Peyer's patch (tissue), 4 donors: ENCODE measurements around the gene LAMTOR2.

ENCODE experiments used
- CTCF ChIP-seq, 6 experiments: fragments of 450-650 bp in 4 of 6; fragments of 200-600 bp in 2 of 6; sonication (generic) in 1 of 6; IDR thresholded peaks; one replicate each; pipeline ENCODE4 v1.5.1; 2017 to 2019; ENCODE audit warnings: antibody characterized with exemption in 6 of 6, mild to moderate bottlenecking in 3 of 6, moderate library complexity in 1 of 6
- POLR2A ChIP-seq, 2 donors: fragments of 450-650 bp; IDR thresholded peaks; one replicate each; pipeline ENCODE4 v1.5.1; 2017; ENCODE audit warnings: antibody characterized with exemption in 2 of 2, mild to moderate bottlenecking in 2 of 2, moderate library complexity in 2 of 2

- TF ChIP-seq POLR2A (IDR thresholded peaks at IDR 0.05) (no peak), CTCF (IDR thresholded peaks at IDR 0.05) (no peak)
Observed at GRCh38 chr1:156070548-156070947, 16.0 kb downstream of the LAMTOR2 start.
